DMS 273 (cell line): ENCODE measurements around the gene UQCRFS1.
"Not testable (repeated sequence)": the region's sequence is repeated elsewhere in the genome, so short reads cannot be mapped to it uniquely, and the experiment has no call there.

Experiments
- DNase-seq: peaks from one replicate; lab custom pipeline; 2025; ENCODE audit not compliant: unreplicated experiment; lab: John Stamatoyannopoulos, UW

UQCRFS1 gene

GRCh38 chr19:29215322-29215845 lies 2.4 kb upstream of the UQCRFS1 start:
- no peak for DNase-seq

- no peak for DNase-seq
Observed at GRCh38 chr19:29214411-29214810, 1.5 kb upstream of the UQCRFS1 start.

GRCh38 chr19:29212356-29212647 lies 649 bp downstream of the UQCRFS1 start:
- no peak for DNase-seq

- DNase-seq: peak; percentile 27
Observed at GRCh38 chr19:29211562-29212355, 1.2 kb downstream of the UQCRFS1 start.

GRCh38 chr19:29211041-29211440 lies 1.9 kb downstream of the UQCRFS1 start:
- DNase-seq: not testable (repeated sequence)

- not testable (repeated sequence) for DNase-seq
Observed at GRCh38 chr19:29210502-29210901, 2.4 kb downstream of the UQCRFS1 start.

- DNase-seq: not testable (repeated sequence)
Observed at GRCh38 chr19:29207403-29208187, 5.4 kb downstream of the UQCRFS1 start.

GRCh38 chr19:29206453-29206852 lies 6.5 kb downstream of the UQCRFS1 start:
- no peak for DNase-seq

- DNase-seq: no peak
Observed at GRCh38 chr19:29202281-29202680, 10.7 kb downstream of the UQCRFS1 start.

GRCh38 chr19:29201855-29202254 lies 11.1 kb downstream of the UQCRFS1 start:
- no peak for DNase-seq

- DNase-seq: no peak
Observed at GRCh38 chr19:29194658-29195057, 18.3 kb downstream of the UQCRFS1 start.

- no peak for DNase-seq
Observed at GRCh38 chr19:29193155-29193554, 19.8 kb downstream of the UQCRFS1 start.

- no peak for DNase-seq
Observed at GRCh38 chr19:29191005-29191404, 21.9 kb downstream of the UQCRFS1 start.

- no peak for DNase-seq
Observed at GRCh38 chr19:29189033-29189360, 24.0 kb downstream of the UQCRFS1 start.

- no peak for DNase-seq
Observed at GRCh38 chr19:29188289-29189032, 24.5 kb downstream of the UQCRFS1 start.

- DNase-seq: no peak
Observed at GRCh38 chr19:29187676-29188075, 25.3 kb downstream of the UQCRFS1 start.

- no peak for DNase-seq
Observed at GRCh38 chr19:29185427-29185826, 27.5 kb downstream of the UQCRFS1 start.

- no peak for DNase-seq
Observed at GRCh38 chr19:29176981-29177754, 35.8 kb downstream of the UQCRFS1 start.

- DNase-seq: no peak
Observed at GRCh38 chr19:29173896-29174295, 39.1 kb downstream of the UQCRFS1 start.

GRCh38 chr19:29172302-29172701 lies 40.6 kb downstream of the UQCRFS1 start:
- DNase-seq: no peak

- DNase-seq: no peak
Observed at GRCh38 chr19:29171525-29171924, 41.4 kb downstream of the UQCRFS1 start.
